NCI-H1048 (cell line): ENCODE data around the gene ZNF410.
"Not testable (repeated sequence)": the region's sequence is repeated elsewhere in the genome, so short reads cannot be mapped to it uniquely, and the experiment has no call there.

Experiments used
- DNase-seq: peaks from one replicate; lab custom pipeline; 2025; lab: John Stamatoyannopoulos, UW

The ZNF410 gene, protein sequence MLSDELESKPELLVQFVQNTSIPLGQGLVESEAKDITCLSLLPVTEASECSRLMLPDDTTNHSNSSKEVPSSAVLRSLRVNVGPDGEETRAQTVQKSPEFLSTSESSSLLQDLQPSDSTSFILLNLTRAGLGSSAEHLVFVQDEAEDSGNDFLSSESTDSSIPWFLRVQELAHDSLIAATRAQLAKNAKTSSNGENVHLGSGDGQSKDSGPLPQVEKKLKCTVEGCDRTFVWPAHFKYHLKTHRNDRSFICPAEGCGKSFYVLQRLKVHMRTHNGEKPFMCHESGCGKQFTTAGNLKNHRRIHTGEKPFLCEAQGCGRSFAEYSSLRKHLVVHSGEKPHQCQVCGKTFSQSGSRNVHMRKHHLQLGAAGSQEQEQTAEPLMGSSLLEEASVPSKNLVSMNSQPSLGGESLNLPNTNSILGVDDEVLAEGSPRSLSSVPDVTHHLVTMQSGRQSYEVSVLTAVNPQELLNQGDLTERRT

DNA sequence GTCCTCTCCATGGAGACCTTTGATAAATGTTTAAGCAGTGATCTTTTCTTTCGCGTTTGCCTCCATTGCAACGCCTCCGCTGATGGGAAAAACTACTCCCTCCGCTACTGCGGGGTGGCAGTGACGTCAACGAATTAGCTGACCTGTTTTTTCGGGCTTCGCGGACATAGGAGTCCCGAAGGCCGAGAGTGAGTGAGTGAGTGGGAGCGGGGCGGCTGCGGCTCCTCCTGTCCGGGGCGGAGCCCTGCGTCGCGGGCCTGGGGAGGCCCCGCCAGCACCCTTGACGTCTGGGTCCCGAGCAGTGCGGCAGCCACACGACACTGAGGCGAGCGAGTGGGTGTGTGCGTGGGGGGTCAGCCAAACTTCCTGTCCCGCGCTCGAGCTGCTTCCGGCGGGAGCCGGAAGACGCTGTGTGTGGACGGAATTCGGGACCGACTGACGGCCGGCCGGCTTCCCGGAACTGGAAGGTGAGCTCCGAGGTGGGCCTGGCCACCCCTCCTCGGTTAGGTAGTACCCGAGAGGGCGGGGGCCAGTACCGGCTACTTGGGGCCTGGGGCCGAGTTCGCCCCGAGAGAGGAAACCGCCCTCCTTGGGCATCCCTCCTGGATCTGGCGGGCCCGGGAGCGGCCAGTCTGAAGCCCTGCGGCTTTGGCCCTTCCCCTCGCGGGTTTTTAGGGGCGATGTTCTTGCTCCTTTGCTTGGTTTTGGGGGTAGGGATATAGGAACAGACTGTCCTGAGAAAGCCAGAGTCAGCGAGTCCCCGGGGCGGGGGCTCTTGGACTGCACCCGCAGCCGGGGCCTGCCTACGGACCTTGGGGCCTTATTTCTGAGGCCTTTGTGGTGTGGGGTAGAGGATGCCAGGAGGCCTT is at the start of gene ZNF410:
Gene ZNF410 (plus strand): TSS at position 411 of the 869 bp plus-strand sequence. CDS start 5,317 bp downstream, outside the sequence.
- DNase-seq: peak; percentile 88

DNA sequence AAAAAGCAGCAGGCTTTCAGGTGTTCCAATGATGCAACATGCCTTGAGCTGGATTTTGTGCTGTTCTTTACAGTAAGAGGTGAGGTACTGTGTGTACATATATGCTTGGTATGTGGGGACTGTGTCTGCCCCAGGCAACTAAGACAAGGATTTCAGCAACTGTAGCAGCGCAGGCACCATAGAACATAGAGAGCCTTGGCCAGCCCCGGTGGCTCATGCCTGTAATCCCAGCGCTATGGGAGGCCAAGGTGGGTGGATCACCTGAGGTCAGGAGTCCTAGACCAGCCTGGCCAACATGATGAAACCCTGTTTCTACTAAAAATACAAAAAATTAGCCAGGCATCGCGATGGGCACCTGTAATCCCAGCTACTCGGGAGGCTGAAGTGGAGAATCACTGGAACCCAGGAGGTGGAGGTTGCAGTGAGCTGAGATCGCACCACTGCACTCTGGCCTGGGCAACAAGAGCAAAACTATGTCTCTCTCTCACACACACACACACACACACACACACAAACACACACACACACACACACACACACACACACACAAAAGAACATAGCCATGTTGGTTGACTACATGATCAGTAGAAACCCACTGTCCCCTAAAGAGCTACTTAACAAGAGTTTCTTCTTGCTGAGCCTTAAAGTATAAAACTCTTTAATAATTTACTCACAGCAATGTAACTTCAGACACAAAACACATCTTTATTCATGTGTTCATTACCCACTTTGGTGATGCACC is 48.2 kb upstream of the ZNF410 start:
- not testable (repeated sequence) for DNase-seq

GRCh38 chr14:73842201-73842600 is 44.5 kb upstream of the ZNF410 start:
- no peak for DNase-seq

DNA sequence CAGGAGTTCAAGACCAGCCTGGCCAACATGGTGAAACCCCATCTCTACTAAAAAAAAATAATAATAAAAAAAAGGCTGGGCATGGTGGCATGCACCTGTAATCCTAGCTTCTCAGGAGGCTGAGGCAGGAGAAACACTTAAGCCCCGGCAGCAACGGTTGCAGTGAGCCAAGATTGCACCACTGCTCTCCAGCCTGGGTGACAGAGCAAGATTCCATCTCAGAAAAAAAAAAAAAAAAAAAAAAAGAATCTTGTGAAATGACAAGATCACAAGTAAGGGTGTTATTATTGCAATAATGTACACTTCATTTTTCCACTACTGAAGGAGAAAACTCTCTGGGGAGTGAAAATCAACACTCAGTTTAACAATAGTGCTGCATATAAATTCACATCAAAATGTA is 43.8 kb upstream of the ZNF410 start:
- no peak for DNase-seq

DNA sequence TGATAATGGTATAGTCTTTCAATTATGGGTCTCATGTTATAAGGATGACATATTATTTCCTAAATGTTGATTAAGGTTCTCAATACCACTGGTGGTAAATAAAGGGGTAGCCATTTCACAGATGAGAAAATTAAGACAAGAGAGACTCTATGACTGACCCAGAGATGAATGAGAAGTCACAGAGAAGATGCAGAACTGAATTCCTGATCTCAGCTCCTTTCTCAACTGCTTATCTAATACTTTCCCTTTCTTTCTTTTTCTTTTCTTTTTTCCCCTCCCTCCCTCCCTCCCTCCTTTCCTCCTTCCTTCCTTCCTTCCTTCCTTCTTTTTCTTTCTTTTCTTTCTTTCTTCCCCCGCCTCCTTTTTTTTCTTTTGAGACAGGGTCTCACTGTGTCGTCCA is 43.4 kb upstream of the ZNF410 start:
- no peak for DNase-seq

DNA sequence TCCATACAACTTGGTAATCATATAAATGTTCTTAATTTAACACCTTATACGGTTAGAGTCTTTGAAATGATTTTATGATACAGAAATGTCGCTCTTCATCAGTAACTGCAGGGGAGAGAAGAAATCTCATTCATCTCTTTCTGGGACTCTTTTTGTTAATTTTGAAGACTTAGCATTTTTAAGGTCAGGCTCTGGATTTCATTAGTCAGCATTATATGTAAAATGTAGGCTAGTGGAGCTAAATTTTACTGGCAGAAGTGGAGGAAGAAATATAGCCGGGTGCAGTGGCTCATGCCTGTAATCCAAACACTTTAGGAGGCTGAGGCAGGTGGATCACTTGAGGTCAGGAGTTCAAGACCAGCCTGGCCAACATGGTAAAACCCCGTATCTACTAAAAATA is 39.7 kb upstream of the ZNF410 start:
- DNase-seq: no peak

GRCh38 chr14:73851000-73851399 is 35.7 kb upstream of the ZNF410 start:
- DNase-seq: no peak

DNA sequence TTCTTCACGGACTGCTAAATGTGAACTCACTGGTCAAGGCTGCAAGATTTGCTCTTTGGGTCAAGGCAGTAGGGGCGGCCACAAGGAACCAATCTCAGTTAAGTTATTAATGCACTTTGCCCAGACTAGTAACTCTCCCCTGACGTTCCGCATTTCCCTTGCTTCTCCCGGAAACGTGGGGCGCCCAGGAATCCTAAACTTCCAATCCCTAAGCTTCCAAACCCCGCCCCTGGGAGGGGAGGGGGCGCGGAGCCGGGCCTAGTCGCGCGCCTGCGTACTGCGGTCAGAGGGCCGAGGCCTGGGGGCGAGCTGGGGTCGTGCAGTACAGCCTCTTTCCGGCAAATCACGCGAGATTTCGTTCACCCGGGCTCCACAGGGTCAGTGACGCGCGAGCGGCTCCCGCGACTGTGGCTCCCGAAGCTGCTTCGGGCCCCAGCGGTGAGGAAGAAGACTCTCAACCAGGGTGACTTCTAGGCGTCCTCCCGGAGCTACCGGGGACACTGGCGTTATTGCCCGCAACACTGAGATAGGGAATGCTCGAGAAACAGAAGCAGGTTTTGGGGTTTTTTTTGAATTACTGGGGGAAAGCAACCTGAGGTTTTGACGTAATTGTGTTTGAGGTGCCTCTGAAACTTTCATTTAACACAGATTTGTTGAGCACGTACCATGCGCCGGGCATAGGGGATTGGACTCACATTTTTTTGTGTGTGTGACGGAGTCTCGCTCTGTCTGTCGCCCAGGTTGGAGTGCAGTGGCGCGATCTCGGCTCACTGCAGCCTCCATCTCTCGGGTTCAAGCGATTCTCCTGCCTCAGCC is 34.9 kb upstream of the ZNF410 start, which contains the start of gene PTGR2:
Gene PTGR2 (plus strand): TSS at position 265 of the 816 bp plus-strand sequence. CDS start 7,032 bp downstream, outside the sequence.
- peak; percentile 81 for DNase-seq

DNA sequence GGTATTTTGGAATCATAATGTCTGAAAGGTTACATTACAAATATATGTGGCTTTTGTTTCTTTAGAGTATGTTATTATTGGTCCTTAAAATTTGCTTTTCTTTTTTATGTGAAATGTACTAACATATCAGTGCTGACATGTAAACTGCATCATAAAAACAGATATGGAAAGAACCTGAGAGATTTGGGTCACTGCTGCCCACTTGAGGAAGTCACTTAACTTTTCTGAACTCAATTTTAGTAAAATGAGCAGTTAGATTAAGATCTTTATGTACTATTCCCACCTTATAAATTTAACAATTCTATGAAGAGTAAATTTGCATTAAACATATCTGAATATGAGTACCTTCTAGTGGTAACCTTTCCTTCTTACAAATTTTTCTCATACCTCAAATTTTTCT is 27.5 kb upstream of the ZNF410 start:
- DNase-seq: no peak

- DNase-seq: no peak
Observed at GRCh38 chr14:73861073-73861472, 25.6 kb upstream of the ZNF410 start.

- DNase-seq: no peak
Observed at GRCh38 chr14:73862480-73862879, 24.2 kb upstream of the ZNF410 start.

DNA sequence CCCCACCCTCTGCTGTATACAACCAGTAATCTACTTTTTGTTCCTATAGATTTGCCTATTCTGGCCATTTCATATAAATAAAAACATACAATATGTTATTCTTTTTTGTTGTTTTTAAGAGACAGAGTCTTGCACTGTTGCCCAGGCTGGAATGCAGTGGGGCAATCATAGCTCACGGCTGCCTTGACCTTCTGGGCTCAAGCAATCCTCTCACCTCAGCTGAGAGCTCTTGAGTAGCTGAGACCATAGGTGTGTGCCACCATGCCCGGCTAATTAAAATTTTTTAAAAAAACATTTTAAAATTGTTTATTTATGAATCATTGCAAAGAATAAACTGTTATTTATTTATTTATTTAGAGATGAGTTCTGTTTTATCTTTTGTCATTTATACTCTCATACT is 23.4 kb upstream of the ZNF410 start:
- DNase-seq: no peak

DNA sequence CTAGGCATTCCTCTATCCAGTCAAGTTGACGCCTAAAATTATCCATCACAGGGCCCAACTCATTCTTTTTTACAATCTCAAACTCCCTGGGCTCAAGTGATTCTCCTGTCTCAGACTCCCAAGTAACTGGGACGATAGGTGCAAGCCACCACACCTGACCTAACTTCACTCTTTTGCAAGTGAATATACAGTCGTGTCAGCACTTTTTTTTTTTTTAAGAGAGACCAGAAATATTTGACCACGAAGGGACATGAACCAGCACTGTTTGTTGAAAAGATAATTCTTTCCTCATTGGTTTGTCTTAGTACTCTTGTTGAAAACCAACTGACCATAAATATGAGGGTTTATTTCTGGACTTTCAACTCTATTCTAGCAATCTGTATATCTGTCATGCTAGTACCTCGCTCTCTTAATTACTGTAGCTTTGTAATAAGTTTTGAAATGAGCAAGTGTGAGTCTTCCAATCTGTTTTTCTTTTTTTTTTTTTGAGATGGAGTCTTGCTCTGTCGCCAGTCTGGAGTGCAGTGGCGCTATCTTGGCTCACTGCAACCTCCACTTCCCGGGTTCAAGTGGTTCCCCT is 21.0 kb upstream of the ZNF410 start:
- no peak for DNase-seq

DNA sequence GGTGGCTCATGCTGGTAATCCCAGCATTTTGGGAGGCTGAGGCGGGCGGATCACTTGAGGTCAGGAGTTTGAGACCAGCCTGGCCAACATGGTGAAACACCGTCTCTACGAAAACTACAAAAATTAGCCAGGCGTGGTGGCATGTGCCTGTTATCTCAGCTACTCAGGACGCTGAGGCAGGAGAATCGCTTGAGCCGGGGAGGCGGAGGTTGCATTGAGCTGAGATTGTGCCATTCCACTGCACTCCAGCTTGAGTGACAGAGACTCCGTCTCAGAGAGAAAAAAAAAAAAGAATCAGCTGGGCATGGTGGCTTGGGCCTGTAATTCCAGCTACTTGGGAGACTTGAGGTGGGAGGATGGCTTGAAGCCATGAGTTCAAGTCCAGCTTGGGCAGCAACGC is 16.9 kb upstream of the ZNF410 start:
- not testable (repeated sequence) for DNase-seq

DNA sequence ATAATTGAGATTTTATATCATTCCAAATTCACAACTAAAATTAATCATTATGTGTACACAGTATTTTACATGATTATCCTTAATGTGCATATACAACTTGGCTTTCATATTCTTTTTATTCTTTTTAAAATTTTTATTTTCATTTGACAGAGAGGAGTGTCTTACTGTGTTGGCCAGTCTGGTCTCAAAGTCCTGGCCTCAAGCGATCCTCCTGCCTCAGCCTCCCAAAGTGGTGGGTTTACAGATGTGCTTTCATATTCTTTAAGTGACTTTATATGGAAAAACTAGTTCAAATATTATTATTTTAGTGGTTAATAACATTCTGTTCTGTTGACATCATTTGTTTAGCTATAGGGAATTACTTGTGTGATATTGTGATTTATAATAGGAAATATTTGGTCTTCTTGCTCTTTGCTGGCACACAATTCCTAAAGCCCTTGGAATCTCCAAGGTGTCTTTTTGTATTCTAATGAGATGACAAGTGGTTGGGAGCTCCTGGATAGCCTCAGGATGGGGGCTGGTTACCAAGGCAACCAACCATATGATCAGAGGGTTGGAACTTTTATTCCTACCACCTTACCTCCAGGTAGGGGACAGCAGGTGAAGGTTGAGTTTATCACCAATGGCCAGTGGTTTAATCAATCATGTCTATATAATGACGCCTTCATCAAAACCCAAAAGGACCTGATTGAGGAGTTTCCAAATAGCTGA is 16.0 kb upstream of the ZNF410 start:
- no peak for DNase-seq

DNA sequence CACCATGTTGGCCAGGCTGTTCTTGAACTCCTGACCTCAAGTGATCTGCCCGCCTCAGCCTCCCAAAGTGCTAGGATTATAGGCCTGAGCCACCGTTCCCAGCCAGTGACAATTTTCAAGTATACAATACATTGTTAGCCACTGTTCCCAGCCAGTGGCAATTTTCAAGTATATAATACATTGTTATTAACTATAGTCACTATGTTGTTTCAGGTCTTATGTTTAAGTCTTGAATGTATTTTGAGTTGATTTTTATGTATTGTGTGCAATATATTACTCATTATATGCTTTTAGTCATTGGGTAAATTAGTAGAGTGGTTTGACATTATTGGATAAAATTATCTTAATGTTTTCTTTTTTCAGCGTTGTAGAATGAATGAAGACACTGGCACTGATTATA is 13.0 kb upstream of the ZNF410 start:
- DNase-seq: no peak

- DNase-seq: no peak
Observed at GRCh38 chr14:73877790-73878189, 8.9 kb upstream of the ZNF410 start.

- no peak for DNase-seq
Observed at GRCh38 chr14:73878436-73878835, 8.2 kb upstream of the ZNF410 start.

GRCh38 chr14:73879027-73879426 is 7.6 kb upstream of the ZNF410 start:
- DNase-seq: no peak
